ENCODE results near the gene CRIP1.

DNA sequence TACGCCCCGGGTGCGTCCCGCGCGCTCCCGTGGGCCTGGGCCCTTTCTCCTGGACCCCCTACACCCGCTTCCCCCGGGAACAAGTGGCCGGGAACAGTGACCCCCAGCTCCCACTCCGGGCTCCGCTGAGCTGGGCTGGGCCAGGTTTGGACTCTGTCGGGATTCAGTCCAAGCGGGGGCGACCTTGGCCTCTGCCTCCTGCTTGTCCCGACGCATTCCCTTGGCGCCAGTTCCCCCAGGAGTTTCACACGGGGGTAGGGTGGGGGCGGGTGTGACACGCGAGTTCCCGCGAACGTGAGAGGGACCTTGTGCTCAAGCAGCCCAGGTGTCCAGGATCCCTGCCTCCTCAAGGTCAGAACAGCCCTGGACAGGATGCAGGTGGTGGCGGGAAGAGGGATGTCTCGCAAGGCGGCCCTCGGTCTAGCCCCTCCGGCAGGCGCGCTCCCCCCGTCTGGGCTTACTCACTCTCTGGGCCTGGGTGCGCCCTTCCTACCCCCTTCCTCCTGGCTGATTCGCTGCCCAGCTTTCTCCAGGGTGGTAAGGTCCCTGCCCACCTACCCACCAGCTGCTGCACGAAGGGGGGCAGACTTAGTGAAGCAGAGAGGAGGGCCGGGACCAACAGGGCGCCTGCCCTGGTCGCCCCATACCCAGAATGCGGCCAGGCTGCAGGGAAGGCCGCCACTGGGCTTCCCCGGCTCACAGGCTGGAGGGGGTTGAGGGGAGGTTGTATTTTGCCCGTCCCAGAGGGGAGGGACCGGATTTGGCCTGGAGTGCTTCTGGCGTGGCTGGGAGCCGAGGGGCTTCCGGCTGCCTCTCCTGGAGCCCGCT lies 11.2 kb upstream of the CRIP1 start:
- TF ChIP-seq, protein P1, sequence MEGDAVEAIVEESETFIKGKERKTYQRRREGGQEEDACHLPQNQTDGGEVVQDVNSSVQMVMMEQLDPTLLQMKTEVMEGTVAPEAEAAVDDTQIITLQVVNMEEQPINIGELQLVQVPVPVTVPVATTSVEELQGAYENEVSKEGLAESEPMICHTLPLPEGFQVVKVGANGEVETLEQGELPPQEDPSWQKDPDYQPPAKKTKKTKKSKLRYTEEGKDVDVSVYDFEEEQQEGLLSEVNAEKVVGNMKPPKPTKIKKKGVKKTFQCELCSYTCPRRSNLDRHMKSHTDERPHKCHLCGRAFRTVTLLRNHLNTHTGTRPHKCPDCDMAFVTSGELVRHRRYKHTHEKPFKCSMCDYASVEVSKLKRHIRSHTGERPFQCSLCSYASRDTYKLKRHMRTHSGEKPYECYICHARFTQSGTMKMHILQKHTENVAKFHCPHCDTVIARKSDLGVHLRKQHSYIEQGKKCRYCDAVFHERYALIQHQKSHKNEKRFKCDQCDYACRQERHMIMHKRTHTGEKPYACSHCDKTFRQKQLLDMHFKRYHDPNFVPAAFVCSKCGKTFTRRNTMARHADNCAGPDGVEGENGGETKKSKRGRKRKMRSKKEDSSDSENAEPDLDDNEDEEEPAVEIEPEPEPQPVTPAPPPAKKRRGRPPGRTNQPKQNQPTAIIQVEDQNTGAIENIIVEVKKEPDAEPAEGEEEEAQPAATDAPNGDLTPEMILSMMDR (IDR thresholded peaks at IDR 0.05), result no peak
- no peak for TF ChIP-seq POLR2A (IDR thresholded peaks at IDR 0.05)

Measured in esophagus squamous epithelium (tissue), 4 donors.